HepG2 (cell line): ENCODE data around the gene EXOSC6. TPM values are rescaled to one million over a fixed set of nuclear protein-coding genes. Genes with fewer than 3 reads are reported as not detected.

Experiments used
- AHR ChIP-seq: IDR thresholded peaks from 2 replicates; pipeline ENCODE4 v1.6.1; 2018; ENCODE audit warnings: missing genetic modification reagents, missing compliant biosample characterization
- ETV6 ChIP-seq: sonication (generic); formaldehyde crosslinking; conservative IDR thresholded peaks from 2 replicates; pipeline ENCODE4 v1.4.0; 2020; ENCODE audit warnings: missing genetic modification reagents
- GPBP1L1 ChIP-seq: sonication (generic); formaldehyde crosslinking; IDR thresholded peaks from 2 replicates; pipeline ENCODE4 v1.5.0; 2020; ENCODE audit warnings: mild to moderate bottlenecking, missing genetic modification reagents
- HES4 ChIP-seq: sonication (generic); formaldehyde crosslinking; IDR thresholded peaks from 2 replicates; pipeline ENCODE4 v1.9.0; 2021; ENCODE audit warnings: mild to moderate bottlenecking, missing genetic modification reagents, borderline replicate concordance
- IKZF4 ChIP-seq: sonication (generic); formaldehyde crosslinking; IDR thresholded peaks from 2 replicates; pipeline ENCODE4 v1.5.1; 2020; ENCODE audit warnings: borderline replicate concordance, mild to moderate bottlenecking, low read depth, missing genetic modification reagents; ENCODE audit errors: not compliant biosample characterization
- MED1 ChIP-seq: sonication (generic); formaldehyde crosslinking; IDR thresholded peaks from 2 replicates; pipeline ENCODE4 v1.4.0; 2020; ENCODE audit warnings: missing genetic modification reagents
- PAXIP1 ChIP-seq: sonication (generic); formaldehyde crosslinking; conservative IDR thresholded peaks from 2 replicates; pipeline ENCODE4 v1.4.0; 2020; ENCODE audit warnings: mild to moderate bottlenecking, missing genetic modification reagents, moderate library complexity
- SCMH1 ChIP-seq: sonication (generic); formaldehyde crosslinking; IDR thresholded peaks from 2 replicates; pipeline ENCODE4 v1.9.0; 2021; ENCODE audit warnings: missing genetic modification reagents, mild to moderate bottlenecking, borderline replicate concordance
- USF2 ChIP-seq, 2 experiments: sonication (generic) in 1 of 2; formaldehyde crosslinking in 1 of 2; IDR thresholded peaks; 2 replicates each; pipeline versions ENCODE4 v1.5.1 to v1.6.1; 2011 to 2020; ENCODE audit warnings: borderline replicate concordance in 1 of 2, low read depth in 1 of 2, low read length in 1 of 2, mild to moderate bottlenecking in 1 of 2, missing genetic modification reagents in 1 of 2, moderate library complexity in 1 of 2
- ZBTB1 ChIP-seq: sonication (generic); formaldehyde crosslinking; IDR thresholded peaks from 2 replicates; pipeline ENCODE4 v1.4.0; 2020; ENCODE audit warnings: missing genetic modification reagents, borderline replicate concordance
- ZBTB34 ChIP-seq: sonication (generic); formaldehyde crosslinking; IDR thresholded peaks from 2 replicates; pipeline ENCODE4 v1.8.0; 2022; ENCODE audit warnings: mild to moderate bottlenecking, missing genetic modification reagents
- ZMYM2 ChIP-seq: sonication (generic); formaldehyde crosslinking; IDR thresholded peaks from 2 replicates; pipeline ENCODE4 v1.8.0; 2022; ENCODE audit warnings: mild to moderate bottlenecking, missing genetic modification reagents
- ZNF17 ChIP-seq: sonication (generic); formaldehyde crosslinking; IDR thresholded peaks from 2 replicates; pipeline ENCODE4 v1.5.0; 2020; ENCODE audit warnings: mild to moderate bottlenecking, missing genetic modification reagents
- ZNF441 ChIP-seq: sonication (generic); formaldehyde crosslinking; IDR thresholded peaks from 2 replicates; pipeline ENCODE4 v1.7.0; 2021; ENCODE audit warnings: missing genetic modification reagents, borderline replicate concordance
- ZNF484 ChIP-seq: sonication (generic); formaldehyde crosslinking; IDR thresholded peaks from 2 replicates; pipeline ENCODE4 v1.5.1; 2020; ENCODE audit warnings: mild to moderate bottlenecking, low read depth, missing genetic modification reagents, borderline replicate concordance
- ZNF557 ChIP-seq: sonication (generic); formaldehyde crosslinking; IDR thresholded peaks from 2 replicates; pipeline ENCODE4 v1.4.0; 2020; ENCODE audit warnings: missing genetic modification reagents
- ZNF567 ChIP-seq: sonication (generic); formaldehyde crosslinking; IDR thresholded peaks from 2 replicates; pipeline ENCODE4 v1.8.1; 2023; ENCODE audit warnings: mild to moderate bottlenecking, missing genetic modification reagents, borderline replicate concordance
- ZNF672 ChIP-seq: sonication (generic); formaldehyde crosslinking; IDR thresholded peaks from 2 replicates; pipeline ENCODE4 v1.8.1; 2022; ENCODE audit warnings: missing genetic modification reagents
- ZNF761 ChIP-seq: sonication (generic); formaldehyde crosslinking; conservative IDR thresholded peaks from 2 replicates; pipeline ENCODE4 v1.4.0; 2020; ENCODE audit warnings: mild to moderate bottlenecking, missing genetic modification reagents
- polyA plus RNA-seq, 8 experiments: library from polyadenylated mRNA; depleted of rRNA in 3 of 8; stranded (reverse) in 7 of 8; unstranded in 1 of 8; fragments of >200 nt; fragmentation: Illumina TruSeq in 4 of 8; extraction: Trizol in 4 of 8; gene quantifications; 2 replicates each; pipeline versions ENCODE4 v1.2.1 to v1.2.3, GENCODE V29; 2011 to 2016; ENCODE audit warnings: low read depth in 4 of 8, missing spikeins in 1 of 8, mixed read lengths in 1 of 8; ENCODE audit not compliant: insufficient read depth in 1 of 8
- total RNA-seq, 5 experiments: library from RNA; depleted of rRNA; stranded (reverse); fragments of >200 nt; fragmentation: Illumina TruSeq; extraction: Trizol; gene quantifications; 2 replicates each; pipeline ENCODE4 v1.2.3, GENCODE V29; 2016; ENCODE audit warnings: low read depth in 1 of 5

Gene EXOSC6
- total and polyA plus RNA-seq, 2 of the 13 experiments (the other 11 are each of a cell fraction or from before 2014, with no cell fraction given) = 13.1 to 39.9 TPM

GRCh38 chr16:70251629-70252354, at the start of gene EXOSC6 (continued):
- TF ChIP-seq PAXIP1 (peak; percentile 64; the same call in 1 of the 2 replicates), ZNF17 (no peak), ETV6 (CRISPR knock-in tag) (peak; percentile 81), ZNF761 (CRISPR knock-in tag) (0 out of 2 replicates have a peak, but pooled peaks have one; percentile 67), ZNF567 (CRISPR knock-in tag) (peak; percentile 84; the same call in 1 of the 2 replicates), ZBTB1 (no peak), AHR (peak; percentile 97), ZNF557 (CRISPR knock-in tag) (peak; percentile 92; the same call in 1 of the 2 replicates), ZBTB34 (CRISPR knock-in tag) (peak; percentile 77), ZMYM2 (CRISPR knock-in tag) (peak; percentile 73; the same call in 1 of the 2 replicates), IKZF4 (peak; percentile 86), ZNF672 (CRISPR knock-in tag) (peak; percentile 87; the same call in 1 of the 2 replicates), GPBP1L1 (CRISPR knock-in tag) (no peak), ZNF441 (CRISPR knock-in tag) (peak; percentile 91), SCMH1 (CRISPR knock-in tag) (no peak), ZNF484 (CRISPR knock-in tag) (peak; percentile 92; the same call in 1 of the 2 replicates), HES4 (CRISPR knock-in tag) (peak; percentile 91), USF2 (IDR thresholded peaks at IDR 0.05; ENCODE audit: low read depth, low read length) (no peak), USF2 (CRISPR knock-in tag; IDR thresholded peaks at IDR 0.05; ENCODE audit: borderline replicate concordance) (no peak; the same call in 1 of the 2 replicates), MED1 (CRISPR knock-in tag) (peak; percentile 81)
